HG02885 (cell line): Measurements from ENCODE around the gene PLS1.
"Not testable (repeated sequence)": the region's sequence is repeated elsewhere in the genome, so short reads cannot be mapped to it uniquely, and the experiment has no call there.

Source experiments
- ATAC-seq: cut with Tn5 transposase; IDR thresholded peaks from one replicate; pipeline ENCODE4 v1.9.1; 2021; ENCODE audit warnings: mild to moderate bottlenecking; ENCODE audit not compliant: unreplicated experiment, poor library complexity

PLS1 gene

GRCh38 chr3:142752605-142753004, 156.4 kb downstream of the PLS1 start:
- not testable (repeated sequence) for ATAC-seq

DNA sequence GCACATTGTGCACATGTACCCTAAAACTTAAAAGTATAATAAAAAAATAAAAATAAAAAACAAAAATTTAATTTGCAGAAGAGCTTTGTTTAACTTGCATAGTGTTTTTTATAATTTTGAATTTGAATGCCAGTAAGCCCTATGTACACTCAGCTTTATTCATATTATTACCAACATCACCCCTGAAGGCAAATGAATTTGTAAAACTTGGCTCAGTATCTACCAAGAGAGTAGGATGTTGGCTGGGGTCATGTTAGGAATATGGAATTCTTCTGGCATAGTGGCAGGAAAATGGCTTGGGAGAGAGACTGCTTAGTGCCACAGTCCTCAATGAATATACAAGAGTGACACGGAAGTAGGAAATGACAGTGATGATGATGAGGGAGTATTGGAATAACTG, 158.3 kb downstream of the PLS1 start:
- no peak for ATAC-seq
